IPS-NIHi11 (cell line): ENCODE data around the gene CTNNA3.

Experiments used
- DNase-seq: peaks from one replicate; pipeline ENCODE4 v3.0.0; 2012; ENCODE audit warnings: mixed read lengths, low spot score

The CTNNA3 gene

DNA sequence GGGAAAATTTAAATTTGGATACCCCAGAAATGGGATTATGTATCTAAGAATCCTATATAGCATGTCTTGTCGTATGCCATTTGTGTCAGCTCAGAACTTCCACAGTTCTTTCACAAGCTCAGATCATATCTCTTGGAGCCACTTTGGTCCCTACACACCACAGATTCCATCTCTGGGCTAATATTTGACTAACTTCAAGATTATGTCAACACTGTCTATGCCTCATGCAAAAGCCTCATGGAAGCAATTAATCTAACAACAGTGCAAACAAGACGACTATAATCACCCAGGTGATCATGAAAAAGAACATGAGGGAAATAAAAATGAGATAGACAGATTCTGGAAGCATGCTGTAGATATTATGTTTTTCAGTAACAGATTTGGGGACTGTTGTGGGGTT is 581.0 kb downstream of the CTNNA3 start:
- DNase-seq, result no peak

DNA sequence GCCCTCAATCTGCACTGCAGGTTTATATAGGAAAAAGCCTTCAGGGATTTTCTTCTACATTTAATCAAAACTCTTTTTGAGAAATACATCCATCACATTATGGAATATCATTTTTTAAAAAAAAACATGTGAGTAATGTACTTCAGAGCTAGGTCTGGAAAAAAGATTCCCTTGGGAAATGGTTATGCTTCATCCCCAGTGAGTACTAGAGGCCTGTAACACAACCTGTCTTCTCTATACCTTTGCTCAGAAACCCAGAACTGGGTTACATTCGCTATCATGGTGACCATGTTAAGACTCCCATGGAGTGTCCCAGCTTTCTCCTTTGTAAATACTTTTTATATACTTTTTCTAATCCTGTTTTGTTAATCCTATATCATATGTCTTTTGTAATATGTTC is 583.2 kb downstream of the CTNNA3 start:
- DNase-seq, result no peak

DNA sequence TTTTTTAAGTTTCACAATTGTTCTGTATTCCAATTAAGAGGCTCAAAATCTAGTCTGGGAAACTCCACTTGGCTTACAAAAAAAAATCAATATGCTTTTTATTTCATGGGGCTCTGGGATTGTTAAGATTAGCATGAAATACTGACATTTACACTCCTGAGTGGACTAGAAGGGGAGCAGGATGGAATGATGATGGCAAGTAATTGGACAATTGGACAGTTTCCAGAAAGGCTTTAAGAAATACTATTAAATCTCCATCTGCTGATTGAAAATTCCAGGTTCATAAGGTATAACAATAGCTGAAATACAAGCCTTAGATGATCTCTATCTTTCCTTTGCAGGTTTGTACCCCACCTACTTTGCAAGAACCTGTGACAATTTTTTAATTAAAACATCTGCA is 585.7 kb downstream of the CTNNA3 start:
- no peak for DNase-seq

DNA sequence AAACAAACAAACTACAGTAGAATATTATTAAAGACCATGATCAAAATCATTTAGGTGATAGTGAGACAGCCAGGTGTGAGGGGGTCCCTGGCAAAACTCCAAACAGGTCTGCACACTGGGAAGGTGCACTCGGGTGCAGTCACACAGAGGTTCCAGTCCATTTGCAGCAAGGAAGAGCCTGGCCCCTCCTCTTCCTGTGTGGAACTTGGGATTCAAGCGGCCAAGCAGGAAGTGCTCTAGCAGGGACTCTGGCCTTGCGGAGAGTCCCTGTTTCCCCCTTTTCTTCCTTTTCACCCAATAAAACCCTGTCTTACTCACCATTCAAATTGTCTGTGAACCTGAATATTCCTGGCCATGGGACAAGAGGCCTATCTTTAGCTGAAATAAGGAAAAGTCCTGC is 588.3 kb downstream of the CTNNA3 start:
- no peak for DNase-seq

DNA sequence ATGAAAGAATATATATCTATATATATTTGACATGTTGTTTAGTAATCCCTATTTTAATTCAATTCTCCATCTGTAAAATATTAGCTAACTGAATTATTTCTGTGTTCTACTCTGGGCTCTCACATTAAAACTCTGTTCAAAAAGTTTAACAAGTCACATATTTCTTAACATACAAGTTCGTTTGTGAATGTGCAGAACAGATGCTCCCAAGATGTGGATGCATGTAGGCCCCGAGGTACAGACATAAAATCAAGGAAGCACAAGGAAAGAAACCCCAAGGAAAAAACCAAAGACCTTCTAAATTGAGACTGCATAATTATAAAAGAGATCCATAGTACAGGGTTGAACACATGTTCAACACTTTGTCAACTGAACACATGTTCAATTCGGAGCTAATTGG is 595.0 kb downstream of the CTNNA3 start:
- no peak for DNase-seq

DNA sequence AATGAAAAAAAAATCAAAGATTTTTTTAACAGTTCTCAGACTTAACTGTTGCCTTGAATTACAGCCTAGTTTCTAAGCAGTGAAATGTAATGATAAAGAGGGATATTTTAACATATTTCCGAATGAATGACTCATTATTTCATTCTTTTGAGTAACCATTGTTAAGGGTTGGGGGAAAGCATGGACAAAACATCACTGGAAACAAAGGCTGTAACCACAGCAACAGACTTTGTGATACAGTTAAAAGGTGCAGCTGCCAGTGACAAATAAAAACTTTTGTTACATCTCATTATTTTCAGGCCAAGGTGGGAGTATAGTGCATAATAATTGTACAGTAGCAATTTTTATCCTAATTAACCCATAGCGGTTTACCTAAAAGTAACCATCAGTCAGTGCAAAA is 597.5 kb downstream of the CTNNA3 start:
- DNase-seq, result no peak

DNA sequence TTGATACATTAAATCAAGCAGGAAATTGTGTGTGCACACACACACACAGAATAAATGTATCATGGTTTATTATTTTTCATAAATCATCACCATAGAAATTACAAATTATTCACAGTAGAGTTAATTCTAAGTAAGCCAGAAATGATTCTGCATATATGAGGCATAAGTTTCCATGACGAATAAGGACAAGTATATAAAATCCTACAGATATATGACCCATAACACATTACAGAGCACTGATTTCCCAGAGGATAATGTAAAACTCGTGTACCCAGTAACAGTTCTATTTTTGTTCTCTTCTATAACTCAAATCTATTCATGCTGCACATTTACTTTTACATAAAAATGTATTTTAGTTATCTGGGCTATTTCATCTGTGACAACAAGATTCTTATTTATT is 600.5 kb downstream of the CTNNA3 start:
- no peak for DNase-seq

DNA sequence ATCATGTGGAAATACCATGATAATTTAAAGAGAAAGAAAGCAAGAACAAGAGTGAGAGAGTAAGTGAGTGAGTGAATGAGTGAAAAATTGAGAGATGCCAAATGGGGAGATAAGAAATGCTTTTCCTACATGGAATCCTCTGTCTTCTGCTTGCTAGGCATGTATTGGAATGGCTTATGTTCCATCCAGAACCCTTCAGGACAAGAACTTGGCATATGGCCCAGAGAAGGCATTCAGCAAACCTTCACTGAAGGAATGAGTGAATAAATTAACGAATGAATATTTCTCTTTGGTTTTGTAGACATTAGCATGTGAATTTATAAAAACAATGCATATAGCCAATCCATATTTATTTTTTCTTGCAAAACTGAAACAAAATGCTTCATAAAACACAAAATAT is 608.0 kb downstream of the CTNNA3 start:
- no peak for DNase-seq

DNA sequence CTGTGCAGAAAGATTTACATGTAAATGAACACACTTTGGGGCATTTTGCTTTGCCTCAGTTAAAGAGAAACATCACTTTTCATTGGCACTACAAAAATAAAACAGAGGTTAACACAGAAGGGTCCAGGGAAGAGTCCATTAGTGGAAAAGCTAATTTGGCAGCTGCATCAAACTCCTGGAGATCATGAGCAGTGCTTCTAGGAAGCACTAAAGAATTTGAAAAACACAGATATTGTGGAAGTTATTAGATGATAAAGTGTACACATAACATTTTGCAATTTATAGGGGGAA is 608.9 kb downstream of the CTNNA3 start:
- no peak for DNase-seq

DNA sequence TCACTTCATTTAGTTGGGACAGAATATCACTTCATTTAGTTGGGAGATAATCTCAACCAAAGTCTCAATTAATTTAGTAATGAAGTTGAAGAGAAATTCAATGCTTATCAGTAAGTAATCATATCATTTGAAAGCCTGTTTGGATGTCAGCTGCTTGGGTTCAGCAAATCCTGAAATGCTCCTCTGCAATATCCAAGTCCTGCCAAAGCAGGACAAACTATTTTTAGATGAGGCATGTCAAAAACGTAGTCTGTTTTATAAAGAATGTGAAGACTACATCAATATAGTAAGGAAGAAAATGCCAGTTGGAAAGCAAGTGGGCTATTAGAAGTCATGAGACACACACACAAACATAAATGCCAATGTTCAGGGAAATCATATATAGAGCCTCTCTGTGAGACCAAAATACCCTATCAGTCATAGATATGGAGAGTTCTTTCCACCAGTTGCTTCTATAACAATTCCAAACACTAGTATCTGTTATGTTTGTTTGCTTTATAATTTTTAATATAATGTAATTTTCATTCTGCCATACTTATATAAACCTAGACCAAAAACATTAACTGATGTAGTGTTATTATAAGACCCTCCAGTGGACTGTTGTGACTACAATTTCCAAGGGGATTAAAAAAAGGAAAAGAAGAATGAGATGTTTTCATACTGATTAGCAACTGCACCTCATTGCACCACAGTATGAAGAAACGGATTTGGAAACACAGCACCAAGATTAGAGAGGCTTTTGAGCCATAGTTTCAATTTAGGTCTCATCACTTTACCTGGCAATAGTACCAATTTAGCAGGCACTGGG is 609.5 kb downstream of the CTNNA3 start:
- no peak for DNase-seq

DNA sequence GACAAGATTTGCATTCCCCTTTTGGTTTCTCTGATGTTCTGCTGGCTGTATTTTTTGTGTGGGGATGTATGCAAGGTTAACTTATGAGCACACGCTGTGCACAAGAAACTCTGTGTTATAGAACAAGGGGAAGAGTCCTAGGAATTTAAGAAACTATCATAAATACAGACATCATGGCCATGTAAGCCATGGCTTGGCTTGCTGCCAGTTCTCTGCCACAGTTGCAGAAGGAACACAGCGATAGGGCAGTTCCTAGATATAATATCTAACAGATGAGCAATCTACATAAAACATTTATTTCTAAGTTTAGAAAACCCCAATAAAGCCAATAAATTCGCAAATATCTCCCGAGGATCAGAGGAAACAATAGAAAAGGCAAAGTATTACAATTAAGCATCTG is 616.9 kb downstream of the CTNNA3 start:
- DNase-seq, result no peak

DNA sequence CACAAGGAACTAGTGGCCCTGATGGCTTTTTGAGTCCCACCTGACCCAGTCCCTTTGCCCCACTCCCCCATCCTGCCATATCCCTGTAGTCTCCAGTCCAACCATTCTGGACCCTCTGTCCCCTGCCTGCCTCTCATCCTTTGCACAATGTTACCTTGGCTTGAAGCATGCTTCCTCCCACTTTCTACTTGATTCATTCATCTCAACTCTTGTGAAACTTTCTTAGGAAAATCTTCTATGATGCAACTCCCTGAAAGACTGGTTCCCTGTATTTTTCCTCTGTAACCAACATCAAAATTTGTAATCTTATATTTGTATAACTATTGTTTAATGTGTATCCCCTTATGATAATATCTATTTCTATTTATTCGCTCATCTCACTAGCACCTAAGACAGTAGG is 618.6 kb downstream of the CTNNA3 start:
- DNase-seq, result no peak

DNA sequence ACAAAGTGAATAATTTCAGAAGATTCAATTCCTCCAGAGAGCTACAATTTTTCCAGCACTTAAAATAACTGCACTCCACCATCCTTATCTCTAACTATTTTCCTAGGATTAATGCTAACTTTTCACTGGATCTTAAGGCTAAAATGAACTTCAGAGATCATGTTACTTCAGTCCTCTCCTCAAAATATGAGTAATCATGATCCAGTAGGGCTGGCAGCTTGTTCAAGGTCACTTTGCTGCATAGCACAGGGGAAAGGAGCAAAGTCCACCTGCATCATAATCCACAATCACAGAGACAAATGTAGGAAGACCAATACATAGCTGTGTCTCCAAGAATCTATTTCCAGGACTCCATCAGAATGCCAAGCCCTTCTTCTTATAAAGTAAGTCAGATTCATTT is 619.9 kb downstream of the CTNNA3 start:
- no peak for DNase-seq

DNA sequence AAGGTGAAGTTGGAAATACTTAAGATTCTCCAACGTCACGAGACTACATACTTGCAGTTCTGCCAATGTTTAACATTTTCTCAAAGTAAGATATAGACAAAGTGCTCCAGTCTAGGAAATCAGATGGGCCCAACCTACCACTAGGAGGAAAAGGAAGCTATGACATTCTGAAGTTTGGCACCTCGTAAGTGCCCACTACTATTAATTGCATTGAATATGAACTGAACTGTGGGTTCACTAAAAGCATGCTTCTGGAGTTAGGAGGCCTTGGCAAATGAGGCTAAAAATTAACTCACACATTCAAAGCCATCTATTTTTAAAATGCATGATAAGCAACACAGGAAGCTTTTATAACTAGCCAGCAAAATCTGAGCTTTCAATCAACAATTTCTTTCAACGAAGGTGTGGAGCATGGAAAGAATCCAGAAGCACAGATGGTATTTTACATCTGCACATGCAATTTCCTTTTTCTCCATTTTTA is 620.5 kb downstream of the CTNNA3 start:
- no peak for DNase-seq

DNA sequence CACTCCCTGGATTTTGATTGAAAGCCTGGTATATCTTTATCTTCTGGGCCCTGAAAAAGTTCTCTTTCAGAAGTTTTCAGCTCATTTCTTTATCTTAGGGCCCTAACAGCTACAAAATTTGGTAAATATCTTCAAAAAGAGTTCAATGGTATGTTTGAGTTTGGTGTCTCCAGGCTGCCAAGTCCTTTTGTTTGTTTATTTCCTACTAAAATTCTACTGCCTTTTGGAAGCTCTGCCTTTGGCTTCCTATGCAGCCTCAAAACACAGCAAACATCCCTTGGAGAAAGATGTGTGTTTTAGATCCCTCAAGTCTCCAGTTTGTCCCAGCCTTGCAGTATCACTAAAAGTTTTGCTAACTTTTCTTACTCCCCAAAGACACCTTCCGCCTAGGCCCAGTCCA is 623.3 kb downstream of the CTNNA3 start:
- DNase-seq, result no peak

DNA sequence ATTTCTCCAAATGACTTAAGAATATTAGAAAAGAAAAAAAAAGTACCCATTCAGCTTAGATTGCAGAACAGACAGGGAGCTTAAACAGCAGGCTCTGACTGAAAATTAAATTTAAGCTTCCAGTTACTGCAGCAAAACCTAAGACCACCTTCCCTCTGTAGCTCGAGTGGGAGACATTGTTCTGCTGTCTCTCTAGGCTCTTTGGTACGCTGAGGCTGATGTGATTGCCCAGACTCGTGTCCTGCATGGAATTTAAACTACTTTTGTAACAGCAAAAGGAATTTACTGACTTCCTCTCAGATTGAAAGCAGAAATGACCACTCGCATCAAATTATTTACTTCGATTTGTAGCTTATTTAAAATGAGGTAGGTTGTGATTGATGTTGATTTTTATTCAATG is 645.6 kb downstream of the CTNNA3 start:
- DNase-seq, result no peak

DNA sequence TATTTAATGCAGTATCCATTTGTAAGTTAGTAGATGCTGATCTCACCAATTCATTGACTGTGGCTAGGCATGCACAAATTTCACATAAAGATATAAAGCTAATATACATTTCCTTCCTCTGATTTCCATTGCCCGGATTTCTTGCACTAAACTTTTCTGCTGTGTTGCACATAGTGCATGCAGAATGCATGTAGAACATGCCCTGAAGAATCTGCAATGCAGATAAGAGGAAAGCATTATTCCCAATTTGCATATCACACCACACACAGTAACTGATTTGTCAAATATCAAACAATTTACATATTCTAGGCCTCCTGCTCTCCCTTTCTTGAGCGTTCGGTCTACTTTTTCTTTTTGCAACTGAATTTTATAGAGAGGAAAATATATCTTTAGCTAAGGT is 646.0 kb downstream of the CTNNA3 start:
- DNase-seq, result no peak

DNA sequence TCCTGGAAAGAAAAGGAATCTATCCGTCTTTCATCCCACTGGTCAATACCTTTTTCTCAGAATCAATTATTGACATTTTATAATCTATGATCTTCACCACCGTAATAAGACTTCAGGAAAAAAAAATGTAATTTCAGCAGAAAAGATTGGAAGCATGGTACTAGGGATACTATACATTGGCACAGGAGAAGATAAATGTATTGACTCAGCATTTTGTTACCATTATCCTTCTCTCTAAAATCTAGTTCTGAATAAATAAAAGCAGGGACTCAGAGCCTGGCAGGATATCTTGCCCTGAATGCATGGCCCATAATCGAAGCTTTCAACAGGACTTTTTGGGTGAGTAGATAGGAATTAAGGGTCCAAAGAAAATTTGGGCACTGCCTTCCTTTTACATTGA is 649.5 kb downstream of the CTNNA3 start:
- DNase-seq, result no peak

DNA sequence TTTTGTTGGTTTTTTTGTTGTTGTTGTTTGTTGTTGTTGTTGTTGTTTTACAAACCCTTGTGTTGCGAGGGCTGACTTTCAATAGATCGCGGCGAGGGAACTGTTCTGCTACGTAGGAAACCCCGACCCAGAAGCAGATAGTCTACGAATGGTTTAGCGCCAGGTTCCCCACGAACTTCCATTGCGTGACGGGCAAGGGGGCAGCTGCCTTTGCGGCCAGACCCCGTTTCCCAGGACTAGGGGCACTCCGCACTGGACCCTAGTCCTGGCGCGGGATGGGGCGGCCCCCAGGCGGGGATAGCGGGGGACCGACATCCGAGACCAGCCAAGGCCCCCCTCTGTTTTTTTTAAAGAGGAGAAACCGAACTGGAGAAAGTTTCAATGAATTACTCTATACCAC is 650.6 kb downstream of the CTNNA3 start:
- DNase-seq, result no peak

DNA sequence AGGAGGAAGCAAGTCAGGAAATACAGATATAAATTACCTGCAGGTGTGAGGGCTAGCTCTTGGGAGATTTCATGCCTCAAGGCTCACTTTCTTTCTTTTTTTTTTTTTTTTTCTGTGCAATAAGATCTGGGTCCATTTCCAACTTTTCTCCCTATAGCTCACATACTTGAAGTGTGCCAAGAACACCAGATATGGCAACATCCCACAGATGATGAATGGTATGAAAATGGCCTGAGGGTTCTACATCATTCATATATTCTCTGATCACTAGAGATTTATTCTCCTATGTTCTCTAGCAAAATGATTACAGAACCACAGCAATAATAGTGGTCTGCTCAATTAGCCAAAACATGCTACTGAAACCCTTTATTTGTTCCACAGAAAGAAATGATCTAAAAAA is 653.0 kb downstream of the CTNNA3 start:
- no peak for DNase-seq

DNA sequence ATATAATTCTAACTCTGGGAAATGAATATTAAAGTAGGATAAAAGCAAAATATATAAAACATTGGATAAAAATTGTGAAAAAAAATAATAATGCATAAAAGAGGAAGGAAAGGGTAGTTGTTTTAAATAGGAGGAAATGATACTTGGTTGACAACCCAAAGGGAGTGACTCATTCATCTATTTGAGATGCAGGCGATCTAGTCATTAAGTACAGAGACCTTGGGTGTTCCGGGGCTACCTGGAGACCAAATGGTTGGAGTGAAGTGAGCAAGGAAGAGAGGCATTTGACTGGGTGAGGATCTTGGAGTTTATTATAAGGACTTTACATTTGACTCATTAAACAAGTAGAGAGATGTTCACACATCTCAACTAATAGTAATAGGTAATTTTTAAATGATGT is 659.2 kb downstream of the CTNNA3 start:
- no peak for DNase-seq

DNA sequence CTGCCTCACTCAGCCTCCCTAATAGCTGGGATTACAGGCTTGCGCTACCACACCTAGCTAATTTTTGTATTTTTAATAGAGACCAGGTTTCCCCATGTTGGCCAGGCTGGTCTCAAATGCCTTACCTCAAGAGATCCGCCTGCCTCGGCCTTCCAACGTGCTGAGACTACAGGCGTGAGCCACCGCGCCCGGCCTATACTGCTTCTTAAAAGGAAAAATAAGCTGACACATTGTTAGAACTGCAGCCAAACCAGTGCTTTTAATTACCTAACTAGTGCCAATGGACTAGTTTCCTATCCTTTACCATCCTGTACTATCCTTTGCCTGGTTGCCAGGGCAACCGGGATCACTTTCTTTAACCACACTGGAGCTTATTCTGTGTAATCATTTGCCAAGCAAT is 662.1 kb downstream of the CTNNA3 start:
- no peak for DNase-seq

DNA sequence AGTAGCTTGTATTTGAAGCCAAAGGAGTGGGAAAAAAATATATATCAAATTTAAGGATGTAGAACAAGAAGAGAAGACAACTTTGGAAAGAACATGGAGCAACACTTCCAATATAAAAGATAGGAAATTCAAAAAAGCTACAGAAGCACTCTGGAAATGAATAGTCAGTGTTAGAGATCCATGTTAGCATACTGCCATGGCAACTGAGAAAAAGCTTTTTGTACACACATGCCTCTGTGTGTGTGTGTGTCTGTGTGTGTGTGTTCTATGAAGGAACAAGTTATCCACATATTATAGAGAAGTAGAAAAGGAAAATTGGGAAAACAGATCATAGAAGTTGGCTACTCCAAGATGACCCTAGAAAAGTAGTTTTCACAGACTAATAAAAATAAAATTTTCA is 673.9 kb downstream of the CTNNA3 start:
- DNase-seq, result no peak

DNA sequence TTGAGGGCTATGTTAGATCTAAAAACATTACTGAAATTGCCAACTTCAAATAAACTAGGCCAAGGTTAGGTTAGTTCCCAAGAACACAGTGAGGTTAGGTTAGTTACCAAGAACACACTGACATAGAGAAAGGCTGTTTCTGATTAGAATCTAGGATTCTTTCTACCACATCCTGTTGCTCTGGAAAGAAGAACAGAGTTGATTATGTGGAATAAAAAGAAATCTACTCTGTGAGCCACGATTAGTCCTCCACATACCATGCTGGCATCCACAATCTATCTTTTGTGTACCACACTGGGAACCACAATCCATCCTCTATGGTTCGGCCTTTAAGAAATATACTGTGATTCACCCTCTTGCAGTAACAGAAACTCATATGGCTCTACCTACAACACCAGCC is 678.8 kb downstream of the CTNNA3 start:
- no peak for DNase-seq

DNA sequence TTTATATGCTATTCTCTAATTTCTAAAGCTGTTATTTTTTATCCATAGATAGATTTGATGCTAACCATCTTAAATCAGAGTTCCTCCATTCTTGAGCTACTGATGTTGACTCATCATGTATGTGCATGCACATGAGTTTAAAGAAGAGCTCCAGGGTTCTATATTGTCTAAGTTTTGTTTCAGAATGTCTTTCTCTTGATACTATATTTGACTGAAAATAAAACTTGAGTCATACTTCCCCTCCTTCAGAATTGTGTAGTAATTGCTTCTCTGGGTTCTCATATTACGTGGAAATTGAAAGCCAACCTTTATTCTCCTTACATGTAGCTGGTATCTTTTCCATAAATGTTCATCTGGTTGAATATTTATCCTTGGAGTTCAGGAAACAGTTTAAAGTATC is 680.8 kb downstream of the CTNNA3 start:
- DNase-seq, result no peak
